NCI-H446 treated with DMSO at 0.1 percent for 48 hours (cell line): ENCODE data around the gene PFDN2.

Source experiments
- DNase-seq: peaks from one replicate; lab custom pipeline; 2025; lab: John Stamatoyannopoulos, UW

PFDN2 gene

DNA sequence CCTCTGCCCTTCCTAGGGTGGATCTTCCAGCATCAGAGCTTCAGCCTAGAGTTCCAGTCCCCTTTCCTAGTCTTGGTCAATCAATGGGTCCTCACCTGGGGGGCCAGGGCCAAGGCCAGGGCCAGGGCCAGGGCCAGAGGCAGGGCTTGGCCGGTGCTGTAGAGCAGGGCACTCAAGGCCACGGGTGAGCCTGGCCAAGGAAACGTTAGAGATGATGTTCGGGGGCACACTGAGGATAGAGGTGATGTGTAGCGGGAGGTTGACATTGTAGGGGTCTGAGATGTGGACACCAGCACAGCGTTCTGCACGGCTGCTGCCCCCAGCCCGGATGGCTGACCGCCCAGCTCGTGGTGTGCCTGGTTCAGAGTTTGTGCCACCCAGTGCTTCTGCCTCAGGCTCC, 66.6 kb downstream of the PFDN2 start:
- DNase-seq, result no peak
